ENCODE measurements around the gene ABCD1. TPM values are rescaled to one million over a fixed set of nuclear protein-coding genes. Genes with fewer than 3 reads are reported as not detected.
A peak's percentile ranks its signal among the peaks of the same experiment; 100 is the strongest.
"Not testable (repeated sequence)": the region's sequence is repeated elsewhere in the genome, so short reads cannot be mapped to it uniquely, and the experiment has no call there.

The ABCD1 gene
- total and polyA plus RNA-seq, 2 donors from 2014 or later, result 5.2 to 13.7 TPM

DNA sequence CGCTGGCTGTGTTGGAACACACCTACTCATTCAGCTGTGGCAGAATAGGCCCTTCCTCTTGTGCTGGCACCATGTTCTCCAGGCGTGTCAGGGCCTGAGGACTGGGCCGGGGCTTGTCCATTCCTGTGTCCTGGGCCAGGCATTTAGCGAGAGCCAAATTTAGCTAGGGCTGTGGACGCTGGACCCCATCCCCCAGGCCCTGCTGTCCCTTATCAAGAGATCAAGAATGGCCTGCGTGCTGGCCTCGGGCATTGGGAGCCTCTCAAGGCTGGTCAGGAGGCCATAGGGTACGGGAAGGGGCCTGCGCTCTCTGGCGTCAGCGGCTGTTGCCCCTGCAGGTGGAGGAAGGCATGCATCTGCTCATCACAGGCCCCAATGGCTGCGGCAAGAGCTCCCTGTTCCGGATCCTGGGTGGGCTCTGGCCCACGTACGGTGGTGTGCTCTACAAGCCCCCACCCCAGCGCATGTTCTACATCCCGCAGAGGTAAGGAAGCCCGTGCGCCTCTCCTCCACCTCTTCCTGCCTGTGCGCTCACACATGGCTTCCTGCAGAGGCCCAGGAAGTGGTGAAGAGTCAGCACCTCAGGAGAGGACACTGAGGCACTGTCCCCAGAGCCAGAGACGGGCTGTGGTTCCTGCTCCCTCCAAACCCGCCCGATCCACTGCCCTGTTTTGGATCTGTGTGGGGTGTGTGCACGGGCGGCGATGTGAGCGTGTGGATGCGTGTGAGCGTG lies 15.3 kb downstream of the ABCD1 start:
- Histone ChIP-seq H3K27me3 (ENCODE audit: control insufficient read depth, insufficient read depth, low read length) (no peaks in the 10 kb centered on the region), H3K4me1 (ENCODE audit: control insufficient read depth in 2 of 3, insufficient read depth in 2 of 3, low read depth in 1 of 3, low read length in 3 of 3) (no peaks in the 10 kb centered on the region), H3K9ac (ENCODE audit: low read length in 3 of 3) (no peak overlapping the region), H3K36me3 (ENCODE audit: control insufficient read depth in 2 of 3, insufficient read depth in 3 of 3, low read length in 3 of 3) (peaks cover 0 to 2% (median 0%) of the 10 kb centered on the region in 3 donors), H3K27ac (ENCODE audit: low read depth in 2 of 2, low read length in 2 of 2) (no peak overlapping the region), H3K9me3 (ENCODE audit: control insufficient read depth in 2 of 3, insufficient read depth in 1 of 3, low read length in 3 of 3) (no peaks in the 10 kb centered on the region), H3K4me3 (ENCODE audit: low read length in 3 of 3) (no peak overlapping the region)
- FAIRE-seq, result no peak
- TF ChIP-seq, protein P1, sequence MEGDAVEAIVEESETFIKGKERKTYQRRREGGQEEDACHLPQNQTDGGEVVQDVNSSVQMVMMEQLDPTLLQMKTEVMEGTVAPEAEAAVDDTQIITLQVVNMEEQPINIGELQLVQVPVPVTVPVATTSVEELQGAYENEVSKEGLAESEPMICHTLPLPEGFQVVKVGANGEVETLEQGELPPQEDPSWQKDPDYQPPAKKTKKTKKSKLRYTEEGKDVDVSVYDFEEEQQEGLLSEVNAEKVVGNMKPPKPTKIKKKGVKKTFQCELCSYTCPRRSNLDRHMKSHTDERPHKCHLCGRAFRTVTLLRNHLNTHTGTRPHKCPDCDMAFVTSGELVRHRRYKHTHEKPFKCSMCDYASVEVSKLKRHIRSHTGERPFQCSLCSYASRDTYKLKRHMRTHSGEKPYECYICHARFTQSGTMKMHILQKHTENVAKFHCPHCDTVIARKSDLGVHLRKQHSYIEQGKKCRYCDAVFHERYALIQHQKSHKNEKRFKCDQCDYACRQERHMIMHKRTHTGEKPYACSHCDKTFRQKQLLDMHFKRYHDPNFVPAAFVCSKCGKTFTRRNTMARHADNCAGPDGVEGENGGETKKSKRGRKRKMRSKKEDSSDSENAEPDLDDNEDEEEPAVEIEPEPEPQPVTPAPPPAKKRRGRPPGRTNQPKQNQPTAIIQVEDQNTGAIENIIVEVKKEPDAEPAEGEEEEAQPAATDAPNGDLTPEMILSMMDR (IDR thresholded peaks at IDR 0.05; ENCODE audit: borderline replicate concordance, extremely low read depth, insufficient read depth), result no peak
- intact Hi-C loops (cut with DNase I), result no loop called here
- DNase-seq, result no peak

GRCh38 chrX:153740631-153741222 lies 16.1 kb downstream of the ABCD1 start:
- DNase-seq (no peak), FAIRE-seq (no peak)
- H3K36me3 ChIP-seq (ENCODE audit: control insufficient read depth in 2 of 3, insufficient read depth in 3 of 3, low read length in 3 of 3), result peaks cover 0 to 2% (median 0%) of the 10 kb centered on the region in 3 donors
- H3K9ac ChIP-seq (ENCODE audit: low read length in 3 of 3), result no peak overlapping the region
- intact Hi-C loops (cut with DNase I), result no loop called here
- no peaks in the 10 kb centered on the region for H3K27me3 ChIP-seq (ENCODE audit: control insufficient read depth, insufficient read depth, low read length)
- no peaks in the 10 kb centered on the region for H3K4me1 ChIP-seq (ENCODE audit: control insufficient read depth in 2 of 3, insufficient read depth in 2 of 3, low read depth in 1 of 3, low read length in 3 of 3)
- TF ChIP-seq, protein P1 (IDR thresholded peaks at IDR 0.05; ENCODE audit: borderline replicate concordance, extremely low read depth, insufficient read depth), result no peak
- no peaks in the 10 kb centered on the region for H3K9me3 ChIP-seq (ENCODE audit: control insufficient read depth in 2 of 3, insufficient read depth in 1 of 3, low read length in 3 of 3)
- H3K27ac ChIP-seq (ENCODE audit: low read depth in 2 of 2, low read length in 2 of 2), result no peak overlapping the region
- no peak overlapping the region for H3K4me3 ChIP-seq (ENCODE audit: low read length in 3 of 3)

DNA sequence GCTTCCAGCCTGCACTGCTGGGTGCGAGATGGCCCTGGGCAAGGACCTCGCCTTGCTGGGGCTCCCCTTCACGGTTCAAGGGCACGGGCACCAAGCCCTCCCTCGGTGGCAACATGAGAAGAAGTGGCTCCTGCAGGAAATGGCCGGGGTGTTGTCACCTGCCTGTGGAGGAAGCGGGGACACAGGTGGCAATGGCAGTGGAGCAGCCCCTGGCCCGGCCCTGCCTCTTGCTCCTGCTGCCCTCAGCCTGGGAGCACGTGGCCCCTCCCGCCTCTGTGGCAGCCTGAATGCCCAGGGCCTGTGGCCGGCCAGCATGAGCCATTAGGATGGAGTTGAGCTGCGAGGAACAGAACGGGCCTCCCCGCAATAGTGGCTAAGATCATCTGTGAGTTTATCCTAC lies 16.8 kb downstream of the ABCD1 start:
- FAIRE-seq, result no peak
- DNase-seq, result no peak
- no peak overlapping the region for H3K27ac ChIP-seq (ENCODE audit: low read depth in 2 of 2, low read length in 2 of 2)

DNA sequence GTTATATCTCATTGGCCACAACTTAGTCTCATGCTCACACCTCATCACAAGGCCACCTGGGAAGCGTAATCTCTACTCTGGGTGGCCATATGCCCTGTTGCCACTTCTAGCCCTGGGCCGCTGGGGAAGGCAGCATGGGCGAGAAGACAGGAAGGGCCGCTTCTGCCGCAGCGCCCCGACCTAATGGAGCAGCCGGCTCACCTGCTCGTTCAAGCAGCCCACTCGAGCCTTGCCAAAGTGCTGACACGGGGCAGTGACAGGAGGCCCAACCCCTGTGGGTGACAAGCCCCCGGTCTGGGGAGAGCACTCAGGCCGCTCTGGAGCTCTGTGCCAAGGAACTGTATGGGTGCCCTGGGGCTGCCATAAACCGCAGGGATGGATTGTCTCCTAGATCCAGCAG lies 17.5 kb downstream of the ABCD1 start:
- DNase-seq; H3K9me3 ChIP-seq (ENCODE audit: control insufficient read depth in 2 of 3, insufficient read depth in 1 of 3, low read length in 3 of 3); H3K27me3 ChIP-seq (ENCODE audit: control insufficient read depth, insufficient read depth, low read length); intact Hi-C loops (cut with DNase I); H3K36me3 ChIP-seq (ENCODE audit: control insufficient read depth in 2 of 3, insufficient read depth in 3 of 3, low read length in 3 of 3); H3K4me3 ChIP-seq (ENCODE audit: low read length in 3 of 3); H3K27ac ChIP-seq (ENCODE audit: low read depth in 2 of 2, low read length in 2 of 2); FAIRE-seq; H3K9ac ChIP-seq (ENCODE audit: low read length in 3 of 3); H3K4me1 ChIP-seq (ENCODE audit: control insufficient read depth in 2 of 3, insufficient read depth in 2 of 3, low read depth in 1 of 3, low read length in 3 of 3): not testable (repeated sequence)

More for the DNA sequence above, 16.8 kb downstream of the ABCD1 start:
- intact Hi-C loops (cut with DNase I), result no loop called here
- H3K9ac ChIP-seq (ENCODE audit: low read length in 3 of 3), result no peak overlapping the region
- H3K9me3 ChIP-seq (ENCODE audit: control insufficient read depth in 2 of 3, insufficient read depth in 1 of 3, low read length in 3 of 3), result no peaks in the 10 kb centered on the region
- H3K4me3 ChIP-seq (ENCODE audit: low read length in 3 of 3), result no peak overlapping the region
- no peaks in the 10 kb centered on the region for H3K4me1 ChIP-seq (ENCODE audit: control insufficient read depth in 2 of 3, insufficient read depth in 2 of 3, low read depth in 1 of 3, low read length in 3 of 3)
- TF ChIP-seq, protein P1 (IDR thresholded peaks at IDR 0.05; ENCODE audit: borderline replicate concordance, extremely low read depth, insufficient read depth), result no peak
- H3K36me3 ChIP-seq (ENCODE audit: control insufficient read depth in 2 of 3, insufficient read depth in 3 of 3, low read length in 3 of 3), result peaks cover 0 to 2% (median 0%) of the 10 kb centered on the region in 3 donors
- no peaks in the 10 kb centered on the region for H3K27me3 ChIP-seq (ENCODE audit: control insufficient read depth, insufficient read depth, low read length)

DNA sequence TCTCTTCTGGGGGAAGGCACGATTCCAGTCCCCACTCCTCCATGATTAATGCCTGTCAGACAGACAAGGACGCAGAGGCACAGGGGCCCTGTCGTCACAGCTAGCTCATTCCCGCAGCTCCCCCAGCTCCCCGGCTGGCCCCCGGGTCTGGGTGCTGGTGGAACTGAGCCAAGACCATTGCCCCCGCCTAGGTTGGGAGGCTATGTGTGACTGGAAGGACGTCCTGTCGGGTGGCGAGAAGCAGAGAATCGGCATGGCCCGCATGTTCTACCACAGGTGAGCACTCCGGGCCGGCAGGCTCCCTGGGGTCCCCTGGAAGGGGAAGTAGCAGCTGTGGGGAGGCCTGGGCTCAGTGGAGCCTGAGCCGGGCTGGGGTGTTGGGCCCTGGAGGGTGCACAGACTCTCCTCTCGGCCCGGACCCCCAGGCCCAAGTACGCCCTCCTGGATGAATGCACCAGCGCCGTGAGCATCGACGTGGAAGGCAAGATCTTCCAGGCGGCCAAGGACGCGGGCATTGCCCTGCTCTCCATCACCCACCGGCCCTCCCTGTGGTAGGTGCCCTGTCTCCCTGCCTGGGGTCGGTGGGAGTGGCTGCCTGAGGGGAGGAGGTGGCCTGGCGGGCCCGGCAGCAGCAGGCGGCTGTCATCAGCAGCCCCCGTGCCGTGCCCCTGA lies 18.3 kb downstream of the ABCD1 start:
- H3K27ac ChIP-seq (ENCODE audit: low read depth in 2 of 2, low read length in 2 of 2); H3K27me3 ChIP-seq (ENCODE audit: control insufficient read depth, insufficient read depth, low read length); H3K9ac ChIP-seq (ENCODE audit: low read length in 3 of 3); intact Hi-C loops (cut with DNase I); H3K9me3 ChIP-seq (ENCODE audit: control insufficient read depth in 2 of 3, insufficient read depth in 1 of 3, low read length in 3 of 3); H3K36me3 ChIP-seq (ENCODE audit: control insufficient read depth in 2 of 3, insufficient read depth in 3 of 3, low read length in 3 of 3); H3K4me1 ChIP-seq (ENCODE audit: control insufficient read depth in 2 of 3, insufficient read depth in 2 of 3, low read depth in 1 of 3, low read length in 3 of 3); H3K4me3 ChIP-seq (ENCODE audit: low read length in 3 of 3); FAIRE-seq: not testable (repeated sequence)
- peak in 3 of 5 donors; percentile 45 to 76 (median 54) for DNase-seq
